GM19025 (cell line): ENCODE results near the gene SPEN.

Experiments used
- ATAC-seq: cut with Tn5 transposase; IDR thresholded peaks from one replicate; pipeline ENCODE4 v1.9.1; 2021; ENCODE audit warnings: mild to moderate bottlenecking, low read depth, moderate library complexity; ENCODE audit not compliant: unreplicated experiment

Gene SPEN

GRCh38 chr1:15851210-15852035 lies 3.9 kb downstream of the SPEN start:
- no peak for ATAC-seq

DNA sequence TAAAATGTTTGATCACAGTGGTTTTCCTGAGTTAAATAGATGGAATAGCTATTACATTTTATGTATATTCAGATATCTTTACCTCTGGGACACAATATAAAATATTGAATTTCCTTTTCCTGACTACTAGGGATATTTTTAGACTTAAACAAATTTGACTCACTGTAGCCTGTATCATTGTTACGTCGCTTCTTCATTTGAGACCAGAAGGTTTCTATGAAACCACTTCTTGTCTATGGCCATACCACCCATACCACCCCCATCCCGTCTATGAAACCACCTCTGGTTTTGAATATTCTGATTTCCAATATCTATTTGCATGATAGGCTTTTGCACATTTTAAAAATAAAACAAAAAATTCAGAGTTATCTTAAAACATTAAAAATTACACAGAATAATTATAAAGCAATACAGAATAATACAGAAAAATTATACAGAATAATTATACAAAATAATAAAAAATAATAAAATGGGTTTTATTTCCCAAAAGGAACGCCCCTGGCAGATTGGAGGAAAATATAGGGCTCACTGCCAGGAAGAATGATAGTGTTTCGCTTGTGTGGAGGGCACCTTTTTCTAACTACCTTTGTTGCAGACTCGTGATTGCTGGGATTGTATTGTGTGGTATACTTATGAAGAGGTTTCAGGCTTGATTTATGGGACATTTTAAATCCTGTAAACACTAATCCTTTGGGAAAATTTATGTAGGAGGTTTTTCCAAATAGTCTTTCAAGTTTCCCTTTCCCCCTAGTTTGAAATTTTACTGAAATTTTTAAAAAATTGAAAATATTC lies 4.7 kb downstream of the SPEN start:
- no peak for ATAC-seq

DNA sequence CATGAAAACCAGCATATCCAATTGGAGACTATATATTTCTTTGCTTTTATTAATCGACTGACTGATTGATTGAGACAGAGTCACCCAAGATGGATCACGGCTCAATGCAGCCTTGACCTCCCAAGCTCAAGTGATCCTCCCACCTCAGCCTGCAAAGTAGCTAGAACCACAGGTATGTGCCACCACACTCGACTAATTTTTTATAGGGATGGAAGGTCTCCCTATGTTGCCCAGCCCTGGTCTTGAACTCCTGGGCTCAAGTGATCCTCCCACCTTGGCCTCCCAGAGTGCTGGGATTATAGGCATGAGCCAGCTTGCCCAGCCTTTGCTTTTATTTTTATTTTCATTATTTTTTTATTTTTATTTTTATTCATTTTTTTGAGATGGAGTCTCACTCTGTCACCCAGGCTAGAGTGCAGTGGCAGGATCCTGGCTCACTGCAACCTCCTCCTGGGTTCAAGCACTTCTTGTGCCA lies 5.4 kb downstream of the SPEN start:
- ATAC-seq = no peak

GRCh38 chr1:15856888-15857287 lies 9.4 kb downstream of the SPEN start:
- ATAC-seq = no peak

GRCh38 chr1:15858069-15858670 lies 10.7 kb downstream of the SPEN start:
- ATAC-seq = no peak

- no peak for ATAC-seq
These were observed 11.3 kb downstream of the SPEN start for GRCh38 chr1:15858672-15859372.

DNA sequence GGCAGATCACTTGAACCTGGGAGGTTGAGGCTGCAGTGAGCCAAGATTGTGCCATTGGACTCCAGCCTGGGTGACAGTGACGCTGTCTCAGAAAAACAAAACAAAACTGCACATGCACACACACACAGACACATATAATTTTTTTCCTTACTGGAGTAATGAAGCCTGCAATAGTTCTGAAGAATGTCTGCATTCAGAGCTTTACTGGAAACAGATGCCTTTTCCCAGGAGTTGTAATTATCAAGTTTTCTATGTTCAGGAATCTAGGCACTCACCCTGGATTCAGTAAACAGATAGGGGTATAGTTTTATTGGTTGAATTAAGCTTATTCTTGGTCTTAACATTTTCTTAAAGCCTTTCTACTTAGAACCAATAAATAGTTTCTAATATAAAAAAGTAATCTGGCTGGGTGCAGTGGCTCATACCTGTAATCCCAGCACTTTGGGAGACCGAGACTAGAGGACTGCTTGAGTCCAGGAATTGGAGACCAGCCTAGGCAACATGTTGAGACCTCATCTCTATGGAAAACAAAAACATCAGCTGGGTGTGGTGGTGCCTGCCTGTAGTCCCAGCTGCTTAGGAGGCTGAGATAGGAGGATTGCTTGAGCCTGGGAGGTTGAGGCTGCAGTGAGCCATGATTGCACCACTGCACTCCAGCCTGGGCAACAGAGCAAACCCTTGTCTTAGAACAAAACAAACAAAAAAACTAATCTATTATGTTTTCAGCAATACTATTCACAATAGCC lies 15.8 kb downstream of the SPEN start:
- no peak for ATAC-seq

DNA sequence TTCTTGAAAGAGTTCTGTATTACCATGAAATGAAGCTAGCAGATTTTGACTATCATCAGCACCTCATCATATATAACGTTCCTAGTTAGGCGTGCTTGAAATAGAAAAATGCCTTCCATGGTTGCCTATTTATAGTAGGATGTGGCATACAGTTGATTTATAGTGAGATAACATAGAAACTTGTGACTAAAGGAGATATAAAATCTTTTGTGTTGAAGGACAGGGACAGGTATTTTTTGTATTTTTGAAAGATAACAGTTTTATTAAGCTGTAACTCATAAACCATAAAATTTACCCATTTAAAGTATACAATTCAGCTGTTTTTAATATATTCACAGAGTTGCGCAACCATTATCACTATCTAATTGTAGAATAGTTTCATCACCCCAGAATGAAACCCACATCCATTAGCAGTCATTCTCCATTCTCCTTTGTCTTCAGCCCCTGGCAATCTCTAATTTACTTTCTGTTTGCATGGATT lies 19.3 kb downstream of the SPEN start:
- no peak for ATAC-seq

DNA sequence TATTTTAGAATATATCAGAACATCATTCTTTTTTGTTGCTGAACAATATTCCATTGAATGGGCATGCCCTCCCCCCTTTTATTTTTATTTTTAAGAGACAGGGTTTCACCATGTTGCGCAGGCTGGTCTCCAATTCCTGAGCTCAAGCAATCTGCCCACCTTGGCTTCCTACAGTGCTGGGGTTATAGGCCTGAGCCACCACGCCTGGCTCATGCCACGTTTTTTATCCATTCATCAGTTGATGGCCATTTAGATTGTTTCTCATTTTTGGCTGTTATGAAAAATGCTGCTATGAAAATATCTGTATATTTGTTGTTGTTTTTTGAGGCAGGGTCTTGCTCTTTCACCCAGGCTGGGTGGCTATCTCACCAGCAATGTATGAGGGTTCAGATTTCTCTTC lies 19.8 kb downstream of the SPEN start:
- ATAC-seq = no peak

DNA sequence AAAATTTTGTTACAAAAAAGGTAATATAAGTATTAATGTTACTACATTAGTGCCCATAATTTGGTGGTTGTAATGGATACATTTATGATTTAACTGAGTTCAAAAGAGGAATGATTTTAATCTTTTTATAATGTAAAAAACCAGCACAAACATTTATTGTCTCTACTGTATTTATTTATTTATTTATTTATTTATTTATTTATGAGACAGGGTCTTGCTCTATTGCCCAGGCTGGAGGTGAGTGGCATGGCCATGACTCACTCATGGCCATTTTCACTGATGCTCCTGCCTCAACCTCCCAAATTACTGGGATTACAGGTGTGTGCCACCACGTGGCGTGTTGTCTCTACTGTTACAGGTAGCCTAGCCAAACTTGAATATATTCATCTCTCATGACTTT lies 21.9 kb downstream of the SPEN start:
- no peak for ATAC-seq

GRCh38 chr1:15870421-15870820 lies 22.9 kb downstream of the SPEN start:
- no peak for ATAC-seq

DNA sequence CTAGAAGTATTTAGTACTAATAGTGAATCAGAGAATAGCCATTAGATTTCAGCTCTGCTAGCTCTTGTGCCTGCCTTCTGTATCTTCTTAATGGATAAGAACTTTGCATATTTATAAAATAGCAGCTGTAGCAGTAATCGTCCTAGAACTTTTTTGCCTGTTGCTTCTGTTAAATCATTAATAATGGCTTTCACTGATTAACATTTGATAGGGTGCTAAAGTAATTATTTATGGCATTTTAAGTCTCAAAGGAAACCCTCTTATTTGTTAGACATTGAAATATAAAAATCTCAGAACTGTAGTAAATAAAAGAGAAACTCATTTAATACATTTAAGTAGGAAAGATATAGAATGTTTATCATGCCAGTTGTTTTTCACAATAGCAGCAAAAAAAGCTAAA lies 27.0 kb downstream of the SPEN start:
- no peak for ATAC-seq

GRCh38 chr1:15876357-15877055 lies 29.0 kb downstream of the SPEN start:
- ATAC-seq = no peak

DNA sequence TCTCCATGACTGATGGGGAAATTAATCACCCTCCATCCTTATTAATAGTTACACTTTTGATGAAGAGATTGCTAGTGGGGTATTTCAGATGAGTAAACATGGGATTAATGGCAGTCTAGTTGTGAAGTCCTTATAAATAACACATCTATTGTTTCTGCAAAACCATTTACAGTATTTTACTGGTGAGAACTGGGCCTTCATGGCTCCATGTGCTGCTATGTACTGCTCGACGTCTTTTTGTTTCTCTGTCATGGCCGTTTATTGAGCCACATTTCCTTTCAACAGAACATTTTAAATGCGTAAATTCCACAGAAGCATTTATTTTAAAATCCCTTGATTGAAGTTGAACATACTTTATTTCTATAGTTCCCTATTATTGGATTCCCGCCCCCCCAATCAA lies 34.5 kb downstream of the SPEN start:
- no peak for ATAC-seq

DNA sequence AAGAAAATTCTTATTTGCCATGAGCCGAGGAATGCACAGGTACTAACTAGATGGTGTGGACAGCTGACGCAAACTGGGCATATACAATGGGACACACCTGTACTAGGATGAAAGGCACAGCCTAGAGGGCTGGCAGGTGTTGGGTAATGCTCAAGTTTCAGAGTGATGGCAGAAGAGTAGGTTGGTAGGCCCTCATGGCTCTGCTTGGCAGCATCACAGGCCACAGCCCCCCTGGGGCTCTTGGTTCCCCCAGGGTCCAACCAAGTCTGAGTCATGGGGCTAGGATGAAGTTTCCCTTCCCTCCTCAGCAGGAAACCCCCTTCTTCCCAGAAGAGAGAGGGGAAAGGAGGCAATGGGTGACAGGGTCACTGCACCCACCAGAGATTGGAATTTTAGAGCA lies 35.2 kb downstream of the SPEN start:
- ATAC-seq = no peak

DNA sequence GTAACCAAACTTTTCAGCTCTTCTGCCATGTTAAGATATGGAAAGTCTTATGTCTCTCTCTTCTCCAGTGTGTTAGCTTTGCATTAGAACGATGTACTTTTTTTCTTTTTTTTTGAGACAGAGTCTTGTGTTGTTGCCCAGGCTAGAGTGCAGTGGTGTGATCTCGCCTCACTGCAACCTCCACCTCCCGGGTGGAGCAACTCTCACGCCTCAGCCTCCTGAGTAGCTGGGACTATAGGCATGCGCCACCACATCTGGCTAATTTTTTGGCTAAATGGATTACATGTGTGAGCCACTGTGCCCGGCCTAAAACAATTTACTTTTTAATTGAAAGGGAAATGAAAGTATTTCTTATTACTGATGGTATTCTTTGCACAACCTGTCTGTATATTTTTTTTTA lies 35.8 kb downstream of the SPEN start:
- ATAC-seq = no peak

DNA sequence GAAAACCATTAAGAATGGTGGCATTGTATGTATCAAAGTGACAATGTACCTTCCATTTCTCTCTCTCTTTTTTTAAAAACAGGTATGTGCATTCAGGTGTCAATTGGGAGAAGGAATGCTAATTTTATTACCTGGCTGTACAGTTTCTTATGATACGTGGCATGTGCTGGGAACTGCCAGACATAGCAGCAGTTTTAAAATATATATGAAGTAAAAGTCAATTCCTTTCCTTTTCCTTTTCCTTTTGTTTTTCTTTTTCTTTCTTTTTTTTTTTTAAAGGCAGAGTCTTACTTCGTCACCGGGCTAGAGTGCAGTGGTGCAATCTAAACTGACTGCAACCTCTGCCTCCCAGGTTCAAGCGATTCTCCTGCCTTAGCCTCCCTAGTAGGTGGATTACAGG lies 37.0 kb downstream of the SPEN start:
- ATAC-seq = no peak

- ATAC-seq = no peak
These were observed 37.8 kb downstream of the SPEN start for GRCh38 chr1:15885269-15885668.
